HG03575 (cell line): ENCODE data around the gene TTC1.
"Not testable (repeated sequence)": the region's sequence is repeated elsewhere in the genome, so short reads cannot be mapped to it uniquely, and the experiment has no call there.

Experiments
- ATAC-seq: cut with Tn5 transposase; IDR thresholded peaks from one replicate; pipeline ENCODE4 v1.9.1; 2021; ENCODE audit not compliant: unreplicated experiment, insufficient number of reproducible peaks, low FRiP score; ENCODE audit errors: extremely low read depth

TTC1 gene

GRCh38 chr5:160008877-160009590 is at the start of gene TTC1:
TTC1 (plus strand) TSS chr5:160009139; CDS start chr5:160010529, 1,390 bp downstream.
- peak; percentile 93 for ATAC-seq

GRCh38 chr5:159961176-159962160 is 47.5 kb upstream of the TTC1 start:
- no peak for ATAC-seq

- no peak for ATAC-seq
Observed at GRCh38 chr5:159962214-159962613, 46.7 kb upstream of the TTC1 start.

GRCh38 chr5:159963935-159964334 is 45.0 kb upstream of the TTC1 start:
- ATAC-seq = no peak

GRCh38 chr5:159965031-159965837 is 43.7 kb upstream of the TTC1 start:
- ATAC-seq = no peak

- not testable (repeated sequence) for ATAC-seq
Observed at GRCh38 chr5:159965838-159966128, 43.2 kb upstream of the TTC1 start.

GRCh38 chr5:159969966-159970365 is 39.0 kb upstream of the TTC1 start:
- no peak for ATAC-seq

GRCh38 chr5:159971038-159971437 is 37.9 kb upstream of the TTC1 start:
- ATAC-seq = no peak

GRCh38 chr5:159971514-159971913 is 37.4 kb upstream of the TTC1 start:
- no peak for ATAC-seq

GRCh38 chr5:159971931-159972461 is 36.9 kb upstream of the TTC1 start:
- no peak for ATAC-seq

GRCh38 chr5:159972538-159973362 is 36.2 kb upstream of the TTC1 start:
- ATAC-seq = no peak

GRCh38 chr5:159975462-159976019 is 33.4 kb upstream of the TTC1 start:
- no peak for ATAC-seq

GRCh38 chr5:159976921-159977320 is 32.0 kb upstream of the TTC1 start:
- no peak for ATAC-seq

- no peak for ATAC-seq
Observed at GRCh38 chr5:159978358-159978757, 30.6 kb upstream of the TTC1 start.

GRCh38 chr5:159982421-159983173 is 26.3 kb upstream of the TTC1 start:
- ATAC-seq = no peak

- ATAC-seq = no peak
Observed at GRCh38 chr5:159987031-159987674, 21.8 kb upstream of the TTC1 start.

GRCh38 chr5:159990506-159990905 is 18.4 kb upstream of the TTC1 start:
- ATAC-seq = no peak
